GM12864 (cell line): Measurements from ENCODE around the gene UBL7.

Experiments
- DNase-seq: peaks from one replicate; pipeline ENCODE4 v3.0.0-alpha.2; 2011; ENCODE audit warnings: low read depth
- H3K4me3 ChIP-seq: 2 replicates; pipeline ENCODE4 v1.5.1; 2011; ENCODE audit warnings: mild to moderate bottlenecking, low read depth, low read length, control low read depth
- TF ChIP-seq, protein P1 (sequence below): IDR thresholded peaks from 2 replicates; pipeline ENCODE4 v1.5.1; 2011; ENCODE audit warnings: low read depth, mild to moderate bottlenecking, moderate library complexity, low read length, control low read depth, inconsistent platforms; ENCODE audit errors: missing control alignments

UBL7 gene

GRCh38 chr15:74431116-74431515 lies 29.8 kb downstream of the UBL7 start:
- DNase-seq, result no peak
- TF ChIP-seq, protein P1, sequence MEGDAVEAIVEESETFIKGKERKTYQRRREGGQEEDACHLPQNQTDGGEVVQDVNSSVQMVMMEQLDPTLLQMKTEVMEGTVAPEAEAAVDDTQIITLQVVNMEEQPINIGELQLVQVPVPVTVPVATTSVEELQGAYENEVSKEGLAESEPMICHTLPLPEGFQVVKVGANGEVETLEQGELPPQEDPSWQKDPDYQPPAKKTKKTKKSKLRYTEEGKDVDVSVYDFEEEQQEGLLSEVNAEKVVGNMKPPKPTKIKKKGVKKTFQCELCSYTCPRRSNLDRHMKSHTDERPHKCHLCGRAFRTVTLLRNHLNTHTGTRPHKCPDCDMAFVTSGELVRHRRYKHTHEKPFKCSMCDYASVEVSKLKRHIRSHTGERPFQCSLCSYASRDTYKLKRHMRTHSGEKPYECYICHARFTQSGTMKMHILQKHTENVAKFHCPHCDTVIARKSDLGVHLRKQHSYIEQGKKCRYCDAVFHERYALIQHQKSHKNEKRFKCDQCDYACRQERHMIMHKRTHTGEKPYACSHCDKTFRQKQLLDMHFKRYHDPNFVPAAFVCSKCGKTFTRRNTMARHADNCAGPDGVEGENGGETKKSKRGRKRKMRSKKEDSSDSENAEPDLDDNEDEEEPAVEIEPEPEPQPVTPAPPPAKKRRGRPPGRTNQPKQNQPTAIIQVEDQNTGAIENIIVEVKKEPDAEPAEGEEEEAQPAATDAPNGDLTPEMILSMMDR, result no peak
- H3K4me3 ChIP-seq, result peak overlapping the region; percentile 92

GRCh38 chr15:74430510-74430951 lies 30.4 kb downstream of the UBL7 start:
- TF ChIP-seq, protein P1, result no peak
- DNase-seq, result no peak
- peak overlapping the region; percentile 92 for H3K4me3 ChIP-seq

DNA sequence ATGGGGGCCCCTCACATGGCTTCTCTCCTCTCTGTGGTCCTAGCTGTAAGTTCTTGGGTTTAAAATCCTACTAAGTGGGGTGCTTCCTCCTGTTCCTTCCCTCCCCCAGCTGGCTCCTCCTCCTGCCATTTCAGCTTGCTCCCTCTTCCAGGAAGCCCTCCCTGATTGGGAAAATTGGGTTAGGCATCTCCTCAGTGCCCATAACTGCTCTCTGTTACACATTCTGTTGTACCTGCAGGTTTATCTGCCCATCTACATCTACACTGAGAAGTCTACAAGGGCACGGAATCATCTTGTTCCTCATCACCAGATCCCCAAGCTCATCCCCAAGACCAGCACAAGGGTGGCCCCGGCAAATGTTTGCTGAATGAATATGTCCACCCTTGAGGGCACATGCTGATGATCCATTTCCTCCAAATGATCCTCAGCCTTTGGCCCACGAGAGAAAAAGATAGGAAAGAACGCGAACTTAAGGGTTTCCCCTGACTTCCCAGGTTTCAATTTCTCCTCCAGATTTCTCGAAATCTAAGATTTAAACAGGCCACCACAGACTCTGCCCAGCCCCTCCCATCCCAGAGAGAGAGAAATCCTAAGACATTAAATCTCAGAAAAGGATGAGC lies 31.1 kb downstream of the UBL7 start:
- TF ChIP-seq, protein P1, result no peak
- no peak for DNase-seq
- peak overlapping the region; percentile 92 for H3K4me3 ChIP-seq

GRCh38 chr15:74428970-74429780 lies 31.8 kb downstream of the UBL7 start:
- DNase-seq, result no peak
- peak overlapping the region; percentile 92 for H3K4me3 ChIP-seq

DNA sequence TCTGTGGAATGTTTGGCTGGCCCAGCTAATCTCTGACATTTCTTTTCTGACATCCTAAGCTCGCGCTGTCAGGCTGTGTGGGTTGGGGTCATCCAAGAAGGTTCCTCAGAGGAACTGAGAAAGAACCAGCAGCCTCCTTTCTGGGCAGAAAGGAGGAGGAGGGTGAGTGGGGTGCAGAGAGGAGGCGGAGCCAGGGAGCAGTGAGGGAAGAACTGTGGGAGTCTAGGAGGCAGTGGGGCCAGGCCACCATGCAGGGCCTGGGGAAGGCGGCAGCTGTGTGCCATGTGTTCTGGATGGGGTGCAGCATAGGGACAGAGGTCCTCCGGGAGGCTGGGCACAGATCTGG lies 32.5 kb downstream of the UBL7 start:
- TF ChIP-seq, protein P1, result no peak
- peak overlapping the region; percentile 92 for H3K4me3 ChIP-seq
- no peak for DNase-seq

More at GRCh38 chr15:74428970-74429780, 31.8 kb downstream of the UBL7 start:
- TF ChIP-seq, protein P1, result no peak

- TF ChIP-seq, protein P1, result no peak
- peak overlapping the region; percentile 92 for H3K4me3 ChIP-seq
- DNase-seq, result no peak
These were observed 33.1 kb downstream of the UBL7 start for GRCh38 chr15:74427607-74428441.
